ENCODE data around the gene ST3GAL3. TPM values are rescaled to one million over a fixed set of nuclear protein-coding genes. Genes with fewer than 3 reads are reported as not detected.

ST3GAL3 gene
- total RNA-seq, 6 experiments from 2014 or later, result 6.4 to 14.2 (median 12.0) TPM

DNA sequence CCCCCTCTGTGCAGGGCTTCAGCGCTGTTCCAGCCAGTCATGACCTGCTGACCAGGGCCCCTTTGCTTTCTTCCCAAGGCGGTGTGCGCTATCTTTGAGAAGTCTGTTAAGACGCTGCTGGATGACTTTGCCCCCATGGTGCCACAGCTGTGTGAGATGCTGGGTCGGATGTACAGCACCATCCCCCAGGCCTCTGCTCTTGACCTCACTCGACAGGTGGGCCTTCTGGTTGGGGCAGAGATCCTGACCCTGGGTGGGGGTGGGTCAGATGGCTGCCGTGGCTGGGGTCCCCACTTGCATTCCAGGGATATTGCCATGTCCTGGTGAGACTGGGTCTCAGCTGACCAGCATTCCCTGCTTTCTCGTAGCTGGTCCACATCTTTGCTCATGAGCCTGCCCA is 253.5 kb downstream of the ST3GAL3 start:
- TF ChIP-seq, protein P1, sequence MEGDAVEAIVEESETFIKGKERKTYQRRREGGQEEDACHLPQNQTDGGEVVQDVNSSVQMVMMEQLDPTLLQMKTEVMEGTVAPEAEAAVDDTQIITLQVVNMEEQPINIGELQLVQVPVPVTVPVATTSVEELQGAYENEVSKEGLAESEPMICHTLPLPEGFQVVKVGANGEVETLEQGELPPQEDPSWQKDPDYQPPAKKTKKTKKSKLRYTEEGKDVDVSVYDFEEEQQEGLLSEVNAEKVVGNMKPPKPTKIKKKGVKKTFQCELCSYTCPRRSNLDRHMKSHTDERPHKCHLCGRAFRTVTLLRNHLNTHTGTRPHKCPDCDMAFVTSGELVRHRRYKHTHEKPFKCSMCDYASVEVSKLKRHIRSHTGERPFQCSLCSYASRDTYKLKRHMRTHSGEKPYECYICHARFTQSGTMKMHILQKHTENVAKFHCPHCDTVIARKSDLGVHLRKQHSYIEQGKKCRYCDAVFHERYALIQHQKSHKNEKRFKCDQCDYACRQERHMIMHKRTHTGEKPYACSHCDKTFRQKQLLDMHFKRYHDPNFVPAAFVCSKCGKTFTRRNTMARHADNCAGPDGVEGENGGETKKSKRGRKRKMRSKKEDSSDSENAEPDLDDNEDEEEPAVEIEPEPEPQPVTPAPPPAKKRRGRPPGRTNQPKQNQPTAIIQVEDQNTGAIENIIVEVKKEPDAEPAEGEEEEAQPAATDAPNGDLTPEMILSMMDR (IDR thresholded peaks at IDR 0.05), result no peak
- no peak for TF ChIP-seq POLR2A (IDR thresholded peaks at IDR 0.05)

DNA sequence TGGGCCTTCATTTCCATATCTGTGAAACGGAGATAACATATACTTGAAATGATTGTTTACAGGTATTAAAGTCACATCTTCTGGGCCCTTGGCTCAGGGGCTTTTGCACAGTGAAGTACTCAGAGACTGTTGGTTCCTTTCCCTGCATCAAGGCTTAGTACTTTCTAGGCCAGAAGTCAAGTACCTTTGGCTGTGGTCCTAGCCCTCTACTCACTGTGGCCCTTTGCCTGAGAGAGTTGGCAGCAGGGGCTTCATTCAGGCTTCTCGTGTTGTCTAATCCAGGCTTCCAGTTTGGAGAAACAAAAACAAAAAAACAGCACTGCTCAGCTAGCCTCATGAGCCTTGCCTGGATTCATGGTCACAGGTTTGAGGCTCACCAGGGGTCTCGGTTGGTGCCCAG is 254.4 kb downstream of the ST3GAL3 start:
- H3K4me1 ChIP-seq, result no peaks in the 10 kb centered on the region
- no peak for ATAC-seq
- intact Hi-C loops (cut with DNase I), result no loop called here
- H3K36me3 ChIP-seq, result peaks cover 0 to 34% (median 11%) of the 10 kb centered on the region in 4 donors
- no peaks in the 10 kb centered on the region for H3K9me3 ChIP-seq
- TF ChIP-seq, protein P1 (IDR thresholded peaks at IDR 0.05), result no peak
- TF ChIP-seq POLR2A (IDR thresholded peaks at IDR 0.05), result no peak
- H3K4me3 ChIP-seq, result no peak overlapping the region
- DNase-seq, result no peak
- H3K27me3 ChIP-seq, result no peaks in the 10 kb centered on the region
- H3K27ac ChIP-seq, result no peak overlapping the region
- 95% methylated on average over 2 of the region's 3 CpGs for WGBS (ENCODE audit: insufficient coverage, low coverage, low lambda C conversion rate, missing lambda C conversion rate)

More for the DNA sequence above, 253.5 kb downstream of the ST3GAL3 start:
- DNase-seq (no peak), ATAC-seq (no peak)
- H3K27me3 ChIP-seq, result no peaks in the 10 kb centered on the region
- H3K4me3 ChIP-seq, result no peak overlapping the region
- no peak overlapping the region for H3K27ac ChIP-seq
- H3K36me3 ChIP-seq, result peaks cover 0 to 40% (median 11%) of the 10 kb centered on the region in 4 donors
- intact Hi-C loops (cut with DNase I), result no loop called here
- H3K4me1 ChIP-seq, result no peaks in the 10 kb centered on the region
- no CpG with 5 or more reads among the region's 8 CpGs for WGBS (ENCODE audit: insufficient coverage, low coverage, low lambda C conversion rate, missing lambda C conversion rate)
- no peaks in the 10 kb centered on the region for H3K9me3 ChIP-seq

DNA sequence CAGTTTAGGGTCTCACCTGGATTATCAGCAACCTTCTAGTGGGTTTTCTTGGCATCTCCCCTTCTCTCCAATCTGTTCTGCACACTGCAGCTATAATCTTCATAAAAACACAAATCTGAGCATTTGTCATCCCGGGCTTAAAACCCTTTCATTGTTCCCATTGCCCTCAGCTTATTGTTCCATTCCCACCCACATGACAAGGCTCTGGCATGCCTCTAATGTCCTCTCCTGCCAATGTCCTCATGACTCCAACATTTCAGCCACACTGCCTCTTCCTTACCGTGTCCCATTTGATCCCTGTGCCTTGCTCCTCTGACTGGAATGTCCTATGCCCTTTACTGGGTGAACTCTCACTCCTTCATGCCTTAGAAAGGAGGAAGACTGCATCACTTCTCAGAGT is 255.0 kb downstream of the ST3GAL3 start:
- Histone ChIP-seq H3K27me3 (no peaks in the 10 kb centered on the region), H3K27ac (no peak overlapping the region), H3K9me3 (no peaks in the 10 kb centered on the region), H3K36me3 (peaks cover 0 to 29% (median 8%) of the 10 kb centered on the region in 4 donors), H3K4me1 (no peaks in the 10 kb centered on the region), H3K4me3 (no peak overlapping the region)
- DNase-seq, result no peak
- WGBS (ENCODE audit: insufficient coverage, low coverage, low lambda C conversion rate, missing lambda C conversion rate), result 89% methylated on average over 2 of the region's 2 CpGs
- intact Hi-C loops (cut with DNase I), result no loop called here
- TF ChIP-seq POLR2A (IDR thresholded peaks at IDR 0.05), result no peak
- TF ChIP-seq, protein P1 (IDR thresholded peaks at IDR 0.05), result no peak
- ATAC-seq, result no peak

DNA sequence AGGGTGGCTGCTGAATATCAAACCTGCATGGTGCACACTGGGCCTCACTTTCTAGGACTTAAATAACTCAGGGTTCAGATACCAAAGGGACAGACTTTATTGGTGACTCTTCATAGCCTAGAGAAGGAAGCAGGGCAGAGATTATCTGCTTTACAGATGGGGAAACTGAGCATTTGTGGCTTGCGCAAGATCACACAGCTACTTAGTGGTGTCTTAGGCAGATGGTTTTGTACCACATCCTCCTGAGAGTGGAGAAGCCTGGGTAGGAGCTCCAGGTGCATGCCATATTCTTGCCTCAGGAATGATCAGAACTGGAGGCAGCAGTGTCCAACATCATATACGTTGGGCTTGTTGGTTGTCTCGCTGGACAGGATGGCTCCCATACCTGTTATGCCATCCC is 255.7 kb downstream of the ST3GAL3 start:
- H3K4me1 ChIP-seq, result no peaks in the 10 kb centered on the region
- H3K36me3 ChIP-seq, result peaks cover 0 to 24% (median 6%) of the 10 kb centered on the region in 4 donors
- no peak overlapping the region for H3K27ac ChIP-seq
- intact Hi-C loops (cut with DNase I), result no loop called here
- DNase-seq (no peak), ATAC-seq (no peak)
- no peaks in the 10 kb centered on the region for H3K27me3 ChIP-seq
- H3K4me3 ChIP-seq, result no peak overlapping the region
- H3K9me3 ChIP-seq, result no peaks in the 10 kb centered on the region
- 80% methylated on average over 2 of the region's 3 CpGs for WGBS (ENCODE audit: insufficient coverage, low coverage, low lambda C conversion rate, missing lambda C conversion rate)
- no peak for TF ChIP-seq POLR2A (IDR thresholded peaks at IDR 0.05)
- TF ChIP-seq, protein P1 (IDR thresholded peaks at IDR 0.05), result no peak

DNA sequence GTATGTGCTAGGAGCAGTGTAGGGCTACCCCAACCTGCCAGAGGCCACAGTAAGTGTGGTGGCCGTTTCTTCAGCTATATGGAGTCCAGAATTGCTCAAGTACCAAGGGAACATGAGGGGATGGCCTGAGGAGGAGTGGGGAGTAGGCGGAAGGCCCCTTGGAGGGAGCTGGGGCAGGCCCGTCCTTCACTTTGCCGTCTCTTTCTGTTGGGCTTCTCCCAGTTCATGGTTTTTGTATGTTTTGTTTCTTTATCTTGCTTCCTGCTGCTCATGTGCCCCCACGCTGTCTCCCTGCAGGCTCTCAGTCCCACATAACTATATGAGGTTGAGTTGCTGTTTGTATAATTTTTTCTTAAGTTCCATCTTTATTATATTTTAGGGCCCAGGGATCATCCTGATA is 256.6 kb downstream of the ST3GAL3 start:
- no peaks in the 10 kb centered on the region for H3K4me1 ChIP-seq
- WGBS (ENCODE audit: insufficient coverage, low coverage, low lambda C conversion rate, missing lambda C conversion rate), result 93% methylated on average over 1 of the region's 5 CpGs
- H3K9me3 ChIP-seq, result no peaks in the 10 kb centered on the region
- DNase-seq (no peak), ATAC-seq (no peak)
- H3K4me3 ChIP-seq, result no peak overlapping the region
- TF ChIP-seq, protein P1 (IDR thresholded peaks at IDR 0.05), result no peak
- no peak for TF ChIP-seq POLR2A (IDR thresholded peaks at IDR 0.05)
- H3K27ac ChIP-seq, result no peak overlapping the region
- H3K27me3 ChIP-seq, result no peaks in the 10 kb centered on the region
- intact Hi-C loops (cut with DNase I), result no loop called here
- H3K36me3 ChIP-seq, result peaks cover 0 to 15% (median 6%) of the 10 kb centered on the region in 4 donors

All from right lobe of liver (tissue), 6 donors.